H1 (cell line): ENCODE data around the gene NEK11. TPM values are rescaled to one million over a fixed set of nuclear protein-coding genes. Genes with fewer than 3 reads are reported as not detected.

Experiments
- CTCF ChIA-PET: fragments of 300-600 bp; sonication (Branson Sonifier 250); formaldehyde crosslinking; loops from one replicate; lab custom pipeline; 2021; ENCODE audit not compliant: partially characterized antibody; lab: Charles Lee
- POLR2A ChIA-PET: fragments of 300-600 bp; sonication (Branson Sonifier 250); formaldehyde crosslinking; loops from one replicate; lab custom pipeline; 2021; ENCODE audit warnings: inconsistent platforms; ENCODE audit not compliant: partially characterized antibody; lab: Charles Lee
- DNase-seq, 2 experiments: peaks; one replicate each; pipeline versions ENCODE4 v3.0.0 to v3.0.0-alpha.2; 2010 to 2022; ENCODE audit warnings: low spot score in 2 of 2, low read depth in 1 of 2, mixed read lengths in 1 of 2
- FAIRE-seq: peaks from 2 replicates; lab custom pipeline; 2011; peaks lifted over from hg19 to GRCh38; lab: Jason Lieb, UNC
- H2AFZ ChIP-seq: 2 replicates; pipeline ENCODE4 v1.8.1; 2012; ENCODE audit warnings: low read length, inconsistent platforms
- H2AK5ac ChIP-seq: 2 replicates; pipeline ENCODE4 v1.6.1; 2013; ENCODE audit warnings: low read depth, low read length
- H2BK120ac ChIP-seq: replicated peaks from 2 replicates; pipeline ENCODE3; 2013; ENCODE audit warnings: low read depth, low read length, inconsistent platforms
- H2BK12ac ChIP-seq: 2 replicates; pipeline ENCODE4 v1.6.1; 2013; ENCODE audit warnings: low read depth, low read length
- H2BK15ac ChIP-seq: 2 replicates; pipeline ENCODE4 v1.6.1; 2013; ENCODE audit warnings: low read length
- H2BK20ac ChIP-seq: 2 replicates; pipeline ENCODE4 v1.6.1; 2013; ENCODE audit warnings: low read length
- H2BK5ac ChIP-seq: 2 replicates; pipeline ENCODE4 v1.6.1; 2013; ENCODE audit warnings: low read depth, low read length
- H3K14ac ChIP-seq: 2 replicates; pipeline ENCODE4 v1.6.1; 2013; ENCODE audit warnings: inconsistent platforms; ENCODE audit not compliant: insufficient read length
- H3K18ac ChIP-seq: 2 replicates; pipeline ENCODE4 v1.6.1; 2013; ENCODE audit warnings: low read length; ENCODE audit errors: extremely low read depth
- H3K23ac ChIP-seq: 2 replicates; pipeline ENCODE4 v1.6.1; 2013; ENCODE audit warnings: inconsistent platforms; ENCODE audit not compliant: insufficient read length
- H3K23me2 ChIP-seq: 2 replicates; pipeline ENCODE4 v1.6.1; 2013; ENCODE audit warnings: low read depth, low read length
- H3K27ac ChIP-seq: 2 replicates; pipeline ENCODE4 v1.6.1; 2011; ENCODE audit warnings: low read depth, low read length, inconsistent platforms
- H3K27me3 ChIP-seq, 4 experiments: replicated peaks in 1 of 4; 1 replicate in 1 of 4; 2 replicates in 3 of 4; pipeline versions ENCODE4 v1.6.1 to v1.8.1; 2011 to 2013; ENCODE audit warnings: low read length in 3 of 4, mild to moderate bottlenecking in 3 of 4, inconsistent platforms in 2 of 4, mixed read lengths in 2 of 4, moderate library complexity in 1 of 4; ENCODE audit not compliant: control insufficient read depth in 3 of 4, insufficient read depth in 3 of 4; ENCODE audit errors: extremely low read depth in 1 of 4
- H3K36me3 ChIP-seq, 4 experiments: 2 replicates each; pipeline versions ENCODE4 v1.6.1 to v1.8.1; 2011 to 2013; ENCODE audit warnings: mild to moderate bottlenecking in 4 of 4, low read length in 3 of 4, moderate library complexity in 2 of 4, control low read depth in 1 of 4, inconsistent platforms in 1 of 4; ENCODE audit not compliant: insufficient read depth in 4 of 4, control insufficient read depth in 2 of 4
- H3K4ac ChIP-seq: replicated peaks from 2 replicates; pipeline ENCODE3; 2013; ENCODE audit warnings: low read length, low read depth, mixed read lengths, inconsistent platforms; ENCODE audit not compliant: insufficient read length
- H3K4me1 ChIP-seq, 4 experiments: replicated peaks in 1 of 4; 1 replicate in 1 of 4; 2 replicates in 3 of 4; pipeline versions ENCODE4 v1.6.1 to v1.8.1; 2011 to 2013; ENCODE audit warnings: low read length in 3 of 4, inconsistent platforms in 2 of 4, mixed read lengths in 1 of 4; ENCODE audit not compliant: insufficient read depth in 4 of 4, control insufficient read depth in 3 of 4
- H3K4me2 ChIP-seq, 2 experiments: 2 replicates each; pipeline versions ENCODE4 v1.6.1 to v1.8.1; 2011 to 2013; ENCODE audit warnings: low read depth in 2 of 2, low read length in 2 of 2, control low read depth in 1 of 2, inconsistent platforms in 1 of 2, mild to moderate bottlenecking in 1 of 2; ENCODE audit not compliant: insufficient read depth in 1 of 2
- H3K4me3 ChIP-seq, 4 experiments: fragments of 200-600, 300-600 bp in 1 of 4; sonication (generic), shearing (Covaris generic), sonication (Bioruptor Twin) in 1 of 4; 2 replicates each; pipeline versions ENCODE4 v1.5.1 to v1.8.1; 2011 to 2016; ENCODE audit warnings: low read length in 4 of 4, low read depth in 3 of 4, control low read depth in 2 of 4, inconsistent platforms in 2 of 4, mild to moderate bottlenecking in 2 of 4, mixed read lengths in 1 of 4, moderate library complexity in 1 of 4; ENCODE audit not compliant: insufficient read depth in 2 of 4; ENCODE audit errors: extremely low read depth in 1 of 4
- H3K56ac ChIP-seq: replicated peaks from 2 replicates; pipeline ENCODE3; 2013; ENCODE audit warnings: low read depth, mild to moderate bottlenecking, mixed read lengths, low read length, inconsistent platforms; ENCODE audit not compliant: insufficient read length
- H3K79me1 ChIP-seq: 2 replicates; pipeline ENCODE4 v1.6.1; 2013; ENCODE audit warnings: low read depth, low read length, control low read depth
- H3K79me2 ChIP-seq, 2 experiments: 2 replicates each; pipeline versions ENCODE4 v1.6.1 to v1.8.1; 2012 to 2013; ENCODE audit warnings: low read length in 2 of 2, mild to moderate bottlenecking in 2 of 2, inconsistent platforms in 1 of 2; ENCODE audit not compliant: insufficient read depth in 2 of 2, control insufficient read depth in 1 of 2
- H3K9ac ChIP-seq, 4 experiments: replicated peaks in 1 of 4; 1 replicate in 1 of 4; 2 replicates in 3 of 4; pipeline versions ENCODE4 v1.6.1 to v1.8.1; 2011 to 2013; ENCODE audit warnings: low read depth in 3 of 4, low read length in 3 of 4, control low read depth in 2 of 4, mild to moderate bottlenecking in 2 of 4, moderate library complexity in 2 of 4, inconsistent platforms in 1 of 4; ENCODE audit errors: extremely low read depth in 1 of 4
- H3K9me3 ChIP-seq, 2 experiments: 2 replicates each; pipeline versions ENCODE4 v1.6.1 to v1.8.1; 2012 to 2013; ENCODE audit warnings: mild to moderate bottlenecking in 2 of 2, moderate library complexity in 2 of 2, control low read depth in 1 of 2, inconsistent platforms in 1 of 2, low read depth in 1 of 2, low read length in 1 of 2, mixed read lengths in 1 of 2; ENCODE audit not compliant: insufficient read depth in 2 of 2
- H4K20me1 ChIP-seq, 2 experiments: replicated peaks in 1 of 2; 2 replicates each; pipeline versions ENCODE3 to v1.8.1; 2011 to 2013; ENCODE audit warnings: inconsistent platforms in 2 of 2, low read length in 2 of 2, mild to moderate bottlenecking in 1 of 2; ENCODE audit not compliant: insufficient read depth in 2 of 2, control insufficient read depth in 1 of 2
- H4K5ac ChIP-seq: 2 replicates; pipeline ENCODE4 v1.6.1; 2013; ENCODE audit warnings: low read length, low read depth, mixed read lengths, inconsistent platforms; ENCODE audit not compliant: insufficient read length
- H4K8ac ChIP-seq: 2 replicates; pipeline ENCODE4 v1.8.0; 2013; ENCODE audit warnings: mild to moderate bottlenecking, moderate library complexity, low read length, inconsistent platforms; ENCODE audit not compliant: insufficient read depth; ENCODE audit errors: extremely low read depth
- H4K91ac ChIP-seq: replicated peaks from 2 replicates; pipeline ENCODE3; 2013; ENCODE audit warnings: low read length, mixed read lengths, inconsistent platforms; ENCODE audit not compliant: insufficient read length
- GABPA ChIP-seq: IDR thresholded peaks from 2 replicates; pipeline ENCODE4 v1.6.1; 2011; ENCODE audit warnings: mild to moderate bottlenecking, low read length, moderate library complexity, borderline replicate concordance; ENCODE audit not compliant: insufficient read depth
- HDAC2 ChIP-seq, 2 experiments: fragments of 300-600 bp in 1 of 2; sonication (generic) in 1 of 2; IDR thresholded peaks; 2 replicates each; pipeline ENCODE4 v1.6.1; 2011 to 2012; ENCODE audit warnings: low read depth in 2 of 2, low read length in 2 of 2, mild to moderate bottlenecking in 2 of 2, moderate library complexity in 2 of 2, borderline replicate concordance in 1 of 2, inconsistent platforms in 1 of 2
- KDM5A ChIP-seq: fragments of 200-600 bp; IDR thresholded peaks from 2 replicates; pipeline ENCODE4 v1.7.1; 2012; ENCODE audit warnings: mild to moderate bottlenecking, low read length, inconsistent platforms, mixed read lengths
- WGBS, 2 experiments: shearing (Covaris generic) in 1 of 2; methylation state at CpG; one replicate each; pipeline versions ENCODE4 v1.1.6 to v1.1.7; 2013 to 2015; ENCODE audit warnings: low lambda C conversion rate in 2 of 2, mixed read lengths in 2 of 2, inconsistent platforms in 1 of 2, low coverage in 1 of 2, missing lambda C conversion rate in 1 of 2; ENCODE audit not compliant: insufficient replicate concordance in 2 of 2, insufficient coverage in 1 of 2, insufficient read length in 1 of 2; ENCODE audit errors: extremely low coverage in 1 of 2, missing lambda C conversion rate in 1 of 2; 5-methylcytosine and 5-hydroxymethylcytosine counted together
- polyA plus RNA-seq, 7 experiments: library from polyadenylated mRNA; depleted of rRNA in 3 of 7; stranded (reverse) in 5 of 7; unstranded in 2 of 7; fragments of >200 nt in 5 of 7; fragments of 200-250 nt in 2 of 7; gene quantifications; 1 replicate in 5 of 7; 2 replicates in 1 of 7; 4 replicates in 1 of 7; pipeline versions ENCODE4 v1.2.1 to v1.2.3, GENCODE V29; 2011 to 2013; ENCODE audit warnings: missing spikeins in 2 of 7, mixed read lengths in 2 of 7
- total RNA-seq: library from RNA; stranded (reverse); fragmentation: NEBNext Ultra II Directional; extraction: Animal tissue kit (Norgen Biotek cat#: 25700); gene quantifications from 2 replicates; pipeline ENCODE4 v1.2.1, GENCODE V29; 2021

NEK11 gene
- total and polyA plus RNA-seq, 2 of the 8 experiments (the other 6 are each of a cell fraction or from before 2014, with no cell fraction given): 0.60 TPM; not detected in 1

GRCh38 chr3:131110087-131110486, 83.4 kb downstream of the NEK11 start:
- no peaks in the 10 kb centered on the region for H3K36me3 ChIP-seq
- H3K4me1 ChIP-seq: no peaks in the 10 kb centered on the region
- H2BK20ac ChIP-seq: no peak overlapping the region
- H3K56ac ChIP-seq: no peak overlapping the region
- H3K27ac ChIP-seq: no peak overlapping the region
- ChIA-PET POLR2A (no interaction called here), CTCF (interaction anchor here (1.8 kb wide), 1 partner anchor 12 kb away, joined by 4 read pairs; no protein-coding TSS in a partner anchor)
- no peak for DNase-seq
- no peak overlapping the region for H4K8ac ChIP-seq
- no peak overlapping the region for H2BK120ac ChIP-seq
- no peak overlapping the region for H3K23ac ChIP-seq
- H2BK15ac ChIP-seq: no peak overlapping the region
- H3K9ac ChIP-seq: no peak overlapping the region
- H3K9me3 ChIP-seq: no peaks in the 10 kb centered on the region
- no peak overlapping the region for H3K4ac ChIP-seq
- no peak overlapping the region for H2AFZ ChIP-seq
- no peak overlapping the region for H2AK5ac ChIP-seq
- H3K79me2 ChIP-seq: no peaks in the 10 kb centered on the region
- no peak for FAIRE-seq
- no peak overlapping the region for H3K14ac ChIP-seq
- H4K20me1 ChIP-seq: no peaks in the 10 kb centered on the region
- 95% methylated on average over 1 of the region's 1 CpG; no CpG with 5 or more reads in 1 of the 2 experiments for WGBS, 2 experiments
- H3K4me2 ChIP-seq: no peak overlapping the region
- no peak overlapping the region for H4K91ac ChIP-seq
- no peak overlapping the region for H4K5ac ChIP-seq
- no peak overlapping the region for H3K18ac ChIP-seq
- H2BK5ac ChIP-seq: no peak overlapping the region
- H3K23me2 ChIP-seq: no peaks in the 10 kb centered on the region
- H3K27me3 ChIP-seq: peaks cover 0 to 1% (median 0%) of the 10 kb centered on the region in 4 experiments; a peak in 1 of 7 replicates
- no peaks in the 10 kb centered on the region for H3K79me1 ChIP-seq
- no peak overlapping the region for H3K4me3 ChIP-seq
- no peak overlapping the region for H2BK12ac ChIP-seq
- TF ChIP-seq KDM5A: no peak
- no peak for TF ChIP-seq GABPA
- no peak for TF ChIP-seq HDAC2 (IDR thresholded peaks at IDR 0.05; ENCODE audit: borderline replicate concordance in 1 of 2, low read depth in 2 of 2, low read length in 2 of 2)
